Nephron progenitor cell (in vitro differentiated cells): ENCODE results near the gene IL3RA.
"Not testable (repeated sequence)": the region's sequence is repeated elsewhere in the genome, so short reads cannot be mapped to it uniquely, and the experiment has no call there.

Experiments
- DNase-seq: peaks from one replicate; pipeline ENCODE4 v3.0.0; 2021
- H3K27ac Mint-ChIP-seq: 2 replicates; pipeline ENCODE4 v1.8.0; 2021; ENCODE audit warnings: mild to moderate bottlenecking, moderate library complexity, mixed read lengths
- H3K27me3 Mint-ChIP-seq: 2 replicates; pipeline ENCODE4 v1.8.0; 2021; ENCODE audit warnings: mild to moderate bottlenecking, low read depth, mixed read lengths; ENCODE audit not compliant: poor library complexity
- H3K36me3 Mint-ChIP-seq: 2 replicates; pipeline ENCODE4 v1.8.0; 2021; ENCODE audit warnings: low read depth, mixed read lengths
- H3K4me1 Mint-ChIP-seq: 2 replicates; pipeline ENCODE4 v1.8.0; 2021; ENCODE audit warnings: mixed read lengths
- H3K4me3 Mint-ChIP-seq: 2 replicates; pipeline ENCODE4 v1.8.0; 2021; ENCODE audit warnings: mild to moderate bottlenecking, moderate library complexity, mixed read lengths
- H3K9me3 Mint-ChIP-seq: 2 replicates; pipeline ENCODE4 v1.8.0; 2021; ENCODE audit warnings: mild to moderate bottlenecking, moderate library complexity, mixed read lengths
- TF ChIP-seq, protein P1 (sequence below): fragments of 200-600 bp; sonication (generic); IDR thresholded peaks from 2 replicates; pipeline ENCODE4 v1.5.0; 2021; ENCODE audit warnings: antibody characterized with exemption

IL3RA gene

DNA sequence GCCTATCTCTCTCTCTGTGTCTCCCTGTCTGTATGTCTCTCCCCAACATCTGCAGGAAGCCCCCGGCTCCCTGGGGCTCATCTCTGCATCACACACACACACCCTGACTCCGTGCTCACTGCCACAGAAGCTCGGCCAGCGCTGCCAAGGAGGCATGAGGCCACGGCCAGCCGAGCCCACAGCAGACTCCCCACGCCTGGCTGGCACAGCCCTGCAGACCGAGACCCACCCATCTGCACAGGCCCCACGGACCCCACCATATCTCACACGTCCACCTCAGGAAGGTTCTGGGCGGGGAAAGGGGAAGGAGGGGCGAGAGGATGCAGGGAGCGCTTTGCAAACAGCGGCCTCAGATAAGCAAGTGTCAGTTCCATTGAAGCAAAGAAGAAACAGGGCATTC lies 83.8 kb downstream of the IL3RA start:
- TF ChIP-seq, protein P1, sequence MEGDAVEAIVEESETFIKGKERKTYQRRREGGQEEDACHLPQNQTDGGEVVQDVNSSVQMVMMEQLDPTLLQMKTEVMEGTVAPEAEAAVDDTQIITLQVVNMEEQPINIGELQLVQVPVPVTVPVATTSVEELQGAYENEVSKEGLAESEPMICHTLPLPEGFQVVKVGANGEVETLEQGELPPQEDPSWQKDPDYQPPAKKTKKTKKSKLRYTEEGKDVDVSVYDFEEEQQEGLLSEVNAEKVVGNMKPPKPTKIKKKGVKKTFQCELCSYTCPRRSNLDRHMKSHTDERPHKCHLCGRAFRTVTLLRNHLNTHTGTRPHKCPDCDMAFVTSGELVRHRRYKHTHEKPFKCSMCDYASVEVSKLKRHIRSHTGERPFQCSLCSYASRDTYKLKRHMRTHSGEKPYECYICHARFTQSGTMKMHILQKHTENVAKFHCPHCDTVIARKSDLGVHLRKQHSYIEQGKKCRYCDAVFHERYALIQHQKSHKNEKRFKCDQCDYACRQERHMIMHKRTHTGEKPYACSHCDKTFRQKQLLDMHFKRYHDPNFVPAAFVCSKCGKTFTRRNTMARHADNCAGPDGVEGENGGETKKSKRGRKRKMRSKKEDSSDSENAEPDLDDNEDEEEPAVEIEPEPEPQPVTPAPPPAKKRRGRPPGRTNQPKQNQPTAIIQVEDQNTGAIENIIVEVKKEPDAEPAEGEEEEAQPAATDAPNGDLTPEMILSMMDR = no peak
- Mint-ChIP-seq H3K4me1 (no peaks in the 10 kb centered on the region), H3K27me3 (peaks cover 4% of the 10 kb centered on the region), H3K9me3 (peaks cover 56% of the 10 kb centered on the region), H3K4me3 (no peak overlapping the region), H3K27ac (peak overlapping the region; percentile 76), H3K36me3 (no peaks in the 10 kb centered on the region)
- DNase-seq = no peak

DNA sequence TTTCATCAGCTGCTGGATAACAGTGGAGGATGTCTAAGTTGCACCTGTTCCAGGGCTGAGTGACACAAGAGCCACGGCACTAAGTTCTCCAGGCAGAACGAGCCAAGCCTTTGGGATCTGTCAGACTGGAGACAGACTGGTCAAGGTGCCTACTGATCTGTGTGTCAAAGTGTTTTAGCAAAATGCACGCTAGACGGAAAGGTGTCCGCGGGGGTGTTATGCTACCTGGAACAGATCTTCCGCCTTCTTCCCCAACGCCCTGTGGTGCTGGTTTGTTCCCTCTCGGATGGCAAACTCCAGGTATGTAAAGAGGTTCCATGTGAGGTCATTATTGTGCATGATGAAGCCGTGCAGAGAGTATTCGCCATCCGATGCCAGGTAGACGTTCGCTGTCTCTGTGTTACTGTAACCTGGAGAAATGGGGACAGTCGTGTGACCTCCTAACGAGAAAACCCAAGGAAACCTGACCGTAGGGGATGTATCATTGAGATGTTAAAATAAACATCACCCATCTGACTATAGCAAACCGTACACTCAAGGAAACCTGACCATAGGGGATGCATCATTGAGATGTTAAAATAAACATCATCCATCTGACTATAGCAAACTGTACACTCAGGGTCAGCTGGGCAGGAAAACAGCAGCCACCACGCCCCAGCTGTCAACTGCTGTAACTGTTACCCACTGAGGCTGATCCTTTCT lies 85.0 kb downstream of the IL3RA start:
- peaks cover 60% of the 10 kb centered on the region for H3K9me3 Mint-ChIP-seq
- H3K27ac Mint-ChIP-seq = no peak overlapping the region
- H3K36me3 Mint-ChIP-seq = no peaks in the 10 kb centered on the region
- H3K4me1 Mint-ChIP-seq = no peaks in the 10 kb centered on the region
- TF ChIP-seq, protein P1 = no peak
- peaks cover 4% of the 10 kb centered on the region for H3K27me3 Mint-ChIP-seq
- no peak overlapping the region for H3K4me3 Mint-ChIP-seq
- no peak for DNase-seq

DNA sequence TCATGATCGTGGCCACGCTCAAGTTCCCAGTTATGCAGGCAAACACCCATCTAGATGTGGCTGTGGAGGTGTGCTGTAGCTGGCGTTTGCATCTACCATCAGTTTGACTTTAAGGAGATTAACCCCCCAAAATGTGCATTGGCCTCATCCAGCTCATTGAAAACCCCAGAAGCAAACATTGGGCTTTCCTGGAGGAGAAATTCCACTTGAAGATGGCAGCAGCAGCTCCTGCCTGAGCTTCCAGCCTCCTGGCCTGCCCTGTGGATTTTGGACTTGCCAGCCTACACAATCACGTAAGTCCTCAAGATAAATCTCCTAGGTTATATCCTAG lies 85.5 kb downstream of the IL3RA start:
- no peak for DNase-seq
- Mint-ChIP-seq H3K36me3 (no peaks in the 10 kb centered on the region), H3K9me3 (peaks cover 60% of the 10 kb centered on the region), H3K27me3 (peaks cover 4% of the 10 kb centered on the region), H3K4me1 (no peaks in the 10 kb centered on the region), H3K4me3 (no peak overlapping the region), H3K27ac (no peak overlapping the region)
- TF ChIP-seq, protein P1 = no peak

DNA sequence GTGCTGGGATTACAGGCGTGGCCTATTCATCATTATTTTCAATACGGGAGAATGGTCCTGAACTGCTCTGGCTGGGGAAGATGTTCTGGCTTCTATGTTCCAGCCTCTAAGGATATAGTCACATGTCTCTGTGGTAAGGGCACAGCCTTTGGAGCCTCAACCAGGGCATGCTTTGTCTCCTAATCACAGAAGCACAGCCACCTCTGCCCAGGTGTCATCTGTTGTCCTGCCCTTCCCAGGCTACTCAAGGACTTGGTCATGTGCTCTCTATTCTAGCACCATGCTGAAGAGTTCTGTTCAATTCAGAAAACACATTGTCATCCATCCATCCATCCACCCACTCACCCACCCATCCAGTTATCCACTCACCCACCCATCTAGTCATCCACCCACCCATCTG lies 86.6 kb downstream of the IL3RA start:
- TF ChIP-seq, protein P1 = no peak
- no peak for DNase-seq
- H3K4me3 Mint-ChIP-seq = no peak overlapping the region
- peaks cover 4% of the 10 kb centered on the region for H3K36me3 Mint-ChIP-seq
- no peaks in the 10 kb centered on the region for H3K4me1 Mint-ChIP-seq
- H3K27me3 Mint-ChIP-seq = peaks cover 7% of the 10 kb centered on the region
- H3K27ac Mint-ChIP-seq = no peak overlapping the region
- peaks cover 60% of the 10 kb centered on the region for H3K9me3 Mint-ChIP-seq

DNA sequence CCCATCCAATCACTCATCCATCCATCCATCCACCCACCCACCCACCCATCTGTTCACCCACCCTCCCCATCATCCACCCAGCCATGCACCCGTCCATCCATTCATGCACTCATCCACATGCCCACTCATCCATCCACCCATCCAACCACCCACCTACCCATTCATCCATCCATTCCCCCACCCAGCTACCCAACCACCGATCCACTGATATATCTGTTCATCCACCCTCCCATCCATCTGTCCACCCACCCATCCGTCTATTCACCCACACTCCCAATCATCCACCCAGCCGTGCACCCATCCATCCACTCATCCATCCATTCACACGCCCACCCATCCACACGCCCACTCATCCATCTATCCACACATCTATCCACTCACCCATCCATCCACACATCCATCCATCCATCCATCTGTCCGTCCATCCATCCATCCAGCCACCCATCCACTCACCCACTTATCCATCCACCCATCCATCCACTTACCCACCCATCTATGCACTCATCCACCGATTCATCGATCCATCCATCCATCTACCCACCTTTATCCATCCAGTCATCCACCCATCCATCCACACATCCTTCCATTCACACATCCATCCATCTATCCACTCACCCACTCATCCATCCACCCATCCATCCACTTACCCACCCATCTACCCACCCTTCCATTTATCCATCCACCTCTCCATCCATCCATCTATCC lies 87.7 kb downstream of the IL3RA start:
- peaks cover 8% of the 10 kb centered on the region for H3K36me3 Mint-ChIP-seq
- H3K27me3 Mint-ChIP-seq = peaks cover 7% of the 10 kb centered on the region
- no peak overlapping the region for H3K4me3 Mint-ChIP-seq
- H3K9me3 Mint-ChIP-seq = peaks cover 60% of the 10 kb centered on the region
- no peak overlapping the region for H3K27ac Mint-ChIP-seq
- no peaks in the 10 kb centered on the region for H3K4me1 Mint-ChIP-seq
- no peak for DNase-seq
- TF ChIP-seq, protein P1 = no peak

DNA sequence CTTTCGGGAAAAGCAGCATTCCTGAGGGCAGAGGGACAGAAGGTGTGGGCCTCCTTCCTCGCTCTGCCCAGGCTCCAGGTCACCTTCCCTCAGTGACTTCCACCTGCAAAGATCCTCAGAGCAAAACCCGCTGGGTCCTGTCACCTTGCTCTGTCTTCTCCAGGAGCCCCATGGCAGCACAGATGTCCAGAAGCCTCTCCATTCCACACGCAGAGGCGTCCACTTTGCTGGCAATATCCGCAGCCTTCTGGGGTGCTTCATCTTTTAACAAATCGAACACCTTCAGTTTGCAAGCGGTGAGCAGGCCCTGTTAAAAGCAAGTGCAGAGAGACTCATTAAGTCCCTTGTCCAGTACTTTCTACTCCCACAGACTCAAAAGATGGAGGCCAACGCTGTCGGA lies 88.8 kb downstream of the IL3RA start:
- H3K4me1 Mint-ChIP-seq = no peaks in the 10 kb centered on the region
- DNase-seq = no peak
- H3K27ac Mint-ChIP-seq = no peak overlapping the region
- H3K27me3 Mint-ChIP-seq = peaks cover 7% of the 10 kb centered on the region
- no peak overlapping the region for H3K4me3 Mint-ChIP-seq
- peaks cover 13% of the 10 kb centered on the region for H3K36me3 Mint-ChIP-seq
- TF ChIP-seq, protein P1 = no peak
- peaks cover 52% of the 10 kb centered on the region for H3K9me3 Mint-ChIP-seq

DNA sequence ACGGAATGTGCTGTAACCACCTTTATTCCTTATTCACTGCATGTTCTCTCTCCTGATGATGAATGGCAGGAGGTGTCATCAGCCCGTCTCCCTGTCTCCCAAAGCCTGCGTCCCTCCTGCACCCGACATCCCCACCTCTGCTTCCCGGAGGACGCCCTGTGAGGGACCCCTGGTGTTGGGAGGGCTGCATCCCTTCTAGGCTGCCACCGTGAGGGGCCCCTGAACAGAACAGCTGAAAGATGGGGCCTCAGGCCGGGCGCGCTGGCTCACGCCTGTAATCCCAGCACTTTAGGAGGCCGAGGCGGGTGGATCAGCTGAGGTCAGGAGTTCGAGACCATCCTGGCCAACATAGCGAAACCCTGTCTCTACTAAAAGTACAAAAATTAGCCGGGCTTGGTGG lies 89.7 kb downstream of the IL3RA start:
- Mint-ChIP-seq H3K9me3 (peaks cover 43% of the 10 kb centered on the region), H3K36me3 (peaks cover 14% of the 10 kb centered on the region)
- not testable (repeated sequence) for DNase-seq, H3K27me3 Mint-ChIP-seq, H3K4me1 Mint-ChIP-seq, H3K4me3 Mint-ChIP-seq, H3K27ac Mint-ChIP-seq
